GM04504 (cell line): ENCODE measurements around the gene IDUA.

Source experiments
- DNase-seq: peaks from one replicate; pipeline ENCODE4 v3.0.0-alpha.2; 2012; ENCODE audit warnings: low read depth

The IDUA gene

DNA sequence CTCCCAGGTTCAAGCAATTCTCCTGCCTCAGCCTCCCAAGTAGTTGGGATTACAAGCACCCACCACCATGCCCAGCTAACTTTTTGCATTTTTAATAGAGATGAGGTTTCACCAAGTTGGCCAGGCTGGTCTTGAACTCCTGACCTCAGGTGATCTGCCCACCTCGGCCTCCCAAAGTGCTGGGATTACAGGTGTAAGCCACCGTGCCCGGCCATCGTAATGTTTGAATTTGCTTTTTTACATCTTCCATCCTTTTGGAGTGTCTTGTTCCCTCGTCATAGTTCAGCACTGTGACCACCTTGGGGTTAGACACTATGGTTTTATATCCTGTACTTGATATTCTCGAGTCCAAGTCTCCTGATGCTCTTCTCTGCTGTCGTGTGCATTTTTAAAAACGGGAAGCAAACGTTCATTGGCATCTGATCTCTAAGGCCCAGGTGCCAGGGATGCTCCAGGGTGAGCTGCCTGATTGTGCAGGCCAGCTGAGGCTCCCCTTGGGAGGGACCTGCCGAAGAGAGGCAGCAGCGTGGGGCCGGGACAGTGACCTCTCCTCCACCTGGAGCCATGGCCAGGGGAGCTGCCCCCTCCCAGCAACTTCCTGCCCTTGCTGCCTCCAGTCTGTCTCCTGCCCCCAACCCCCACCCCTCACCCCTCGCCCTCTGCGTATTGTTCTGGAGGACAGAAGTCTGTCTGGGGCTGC, 30.2 kb upstream of the IDUA start:
- no peak for DNase-seq

DNA sequence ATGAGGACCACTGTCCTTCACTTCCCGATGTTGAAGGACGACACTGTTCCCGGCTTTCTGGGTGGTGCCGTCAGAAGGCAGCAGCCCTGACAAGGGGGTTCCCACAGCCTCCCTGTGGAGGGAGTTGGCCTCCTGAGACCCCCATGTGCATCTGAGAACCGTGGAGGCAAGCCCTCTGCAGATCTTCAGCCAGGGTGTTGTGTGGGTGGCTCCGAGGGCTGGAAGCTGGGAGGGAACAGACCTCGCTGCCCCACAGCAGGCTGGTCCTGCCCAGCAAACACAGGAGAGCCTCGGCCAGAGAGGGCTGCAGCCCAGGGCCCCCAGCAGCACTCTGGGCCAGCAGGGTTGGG, 29.6 kb upstream of the IDUA start:
- no peak for DNase-seq

DNA sequence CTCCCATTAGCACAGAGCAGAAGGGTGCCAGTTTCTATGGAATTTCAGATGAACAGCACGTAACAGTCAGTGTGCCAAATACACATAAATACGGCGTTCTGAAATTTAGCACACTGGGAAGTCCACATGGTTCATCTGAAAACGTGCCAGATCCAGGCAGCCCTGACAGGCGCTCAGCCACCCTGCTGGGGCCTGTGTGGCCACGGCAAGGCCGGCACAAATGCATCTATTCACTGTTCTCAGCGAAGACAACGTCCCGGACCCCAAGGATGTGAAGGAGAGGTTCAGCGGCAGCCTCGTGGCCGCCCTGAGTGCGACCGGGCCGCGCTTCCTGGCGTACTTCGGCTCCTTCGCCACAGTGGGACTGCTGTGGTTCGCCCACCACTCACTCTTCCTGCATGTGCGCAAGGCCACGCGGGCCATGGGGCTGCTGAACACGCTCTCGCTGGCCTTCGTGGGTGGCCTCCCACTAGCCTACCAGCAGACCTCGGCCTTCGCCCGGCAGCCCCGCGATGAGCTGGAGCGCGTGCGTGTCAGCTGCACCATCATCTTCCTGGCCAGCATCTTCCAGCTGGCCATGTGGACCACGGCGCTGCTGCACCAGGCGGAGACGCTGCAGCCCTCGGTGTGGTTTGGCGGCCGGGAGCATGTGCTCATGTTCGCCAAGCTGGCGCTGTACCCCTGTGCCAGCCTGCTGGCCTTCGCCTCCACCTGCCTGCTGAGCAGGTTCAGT, 29.1 kb upstream of the IDUA start:
- no peak for DNase-seq

DNA sequence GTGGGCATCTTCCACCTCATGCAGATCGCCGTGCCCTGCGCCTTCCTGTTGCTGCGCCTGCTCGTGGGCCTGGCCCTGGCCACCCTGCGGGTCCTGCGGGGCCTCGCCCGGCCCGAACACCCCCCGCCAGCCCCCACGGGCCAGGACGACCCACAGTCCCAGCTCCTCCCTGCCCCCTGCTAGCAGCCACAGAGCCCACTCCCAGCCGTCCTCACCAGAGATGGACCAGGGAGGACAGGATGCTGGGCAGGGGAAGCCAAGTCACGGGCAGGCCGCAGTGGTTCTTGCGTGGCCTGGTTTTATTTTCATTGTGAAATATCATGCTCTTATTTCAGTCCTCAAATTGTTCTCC, 28.6 kb upstream of the IDUA start:
- no peak for DNase-seq

DNA sequence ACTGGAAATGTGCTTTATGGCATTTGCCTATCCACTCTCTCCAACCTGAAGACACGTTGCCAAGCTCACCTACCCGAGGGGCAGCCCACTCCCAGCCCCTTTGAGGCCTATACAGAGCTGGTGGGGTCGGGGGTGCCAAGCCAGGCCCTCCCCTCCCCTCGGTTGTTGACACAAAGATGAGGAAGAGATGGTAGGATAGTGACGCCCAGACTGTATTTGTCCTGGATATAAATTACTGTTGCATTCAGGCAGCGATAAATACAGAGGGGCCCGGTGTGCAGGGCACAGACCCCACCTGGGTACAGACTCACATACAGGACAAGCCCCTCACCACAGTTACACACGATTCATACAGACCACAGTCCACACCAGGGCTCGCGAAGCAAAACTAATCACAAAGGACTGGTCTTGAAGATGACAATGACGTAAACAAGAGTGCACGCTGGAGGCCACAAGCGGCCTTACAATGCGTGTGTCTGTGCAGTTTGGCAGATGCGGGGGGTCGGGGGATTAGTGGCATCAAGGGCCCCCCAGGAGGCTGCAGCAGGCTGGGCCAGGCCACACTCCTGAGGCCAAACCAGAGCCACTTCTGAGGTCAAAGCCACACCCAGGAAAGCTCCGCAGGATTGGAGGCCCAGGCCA, 28.0 kb upstream of the IDUA start:
- no peak for DNase-seq

DNA sequence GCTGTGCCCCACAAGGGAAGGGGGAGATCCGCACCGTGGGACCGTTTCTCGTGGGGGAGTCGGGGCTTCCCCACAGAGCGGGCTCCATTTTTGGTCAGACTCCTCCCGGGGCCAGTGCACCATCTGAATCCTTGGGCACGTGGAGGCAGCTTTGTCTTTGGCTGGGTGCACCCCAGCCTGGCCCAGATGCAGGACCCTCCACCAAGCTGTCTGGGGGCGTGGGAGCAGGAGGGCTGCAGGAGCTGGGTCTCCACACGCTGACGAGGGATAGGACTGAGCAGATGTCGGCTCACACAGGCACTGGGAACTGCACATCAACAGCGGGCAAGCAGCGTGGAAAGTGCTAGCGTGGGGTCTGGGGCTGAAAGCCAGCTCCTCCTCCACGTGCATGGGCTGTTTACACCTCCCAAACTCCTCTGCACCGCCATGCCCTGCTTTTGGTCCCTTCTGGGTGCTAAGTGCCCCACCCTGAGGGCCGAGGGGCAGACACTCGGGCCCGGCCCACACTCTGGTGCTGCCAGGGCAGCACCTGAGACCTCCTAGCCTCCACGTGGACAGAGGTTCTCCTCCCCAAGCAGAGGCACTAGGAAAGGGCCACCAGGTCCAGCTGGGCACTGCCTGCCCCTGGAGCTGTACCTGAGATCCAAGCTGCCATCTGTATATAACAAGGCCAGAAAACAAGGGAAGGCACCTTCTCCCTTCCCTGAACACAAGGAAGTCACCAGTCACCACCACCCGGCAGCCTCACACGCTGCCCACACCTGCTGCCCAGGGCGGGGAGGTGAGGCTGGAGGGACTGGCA, 27.3 kb upstream of the IDUA start:
- no peak for DNase-seq

DNA sequence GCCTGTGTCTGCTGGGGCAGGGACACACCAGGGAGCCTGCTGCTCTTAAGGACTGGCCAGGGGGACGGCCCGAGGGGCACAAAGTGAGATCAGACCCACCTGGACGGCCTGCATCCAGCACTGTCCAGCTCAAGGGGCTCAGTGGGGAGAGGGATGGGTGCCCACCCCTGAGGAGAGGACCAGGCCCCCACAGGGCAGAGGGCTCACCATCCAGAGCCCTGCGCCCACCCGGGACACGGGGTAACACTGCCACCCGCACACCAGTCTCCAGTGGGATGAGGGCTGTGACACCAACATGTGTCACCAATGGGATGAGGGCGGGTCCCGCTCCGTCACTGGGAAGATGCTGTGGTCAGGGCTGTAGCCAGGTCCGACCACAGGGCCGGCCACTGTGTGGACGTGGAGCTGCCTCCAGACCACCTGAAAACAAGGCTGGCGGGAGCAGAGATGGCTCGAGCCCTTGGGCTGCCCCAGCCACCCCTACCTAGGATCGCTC, 26.7 kb upstream of the IDUA start:
- no peak for DNase-seq

DNA sequence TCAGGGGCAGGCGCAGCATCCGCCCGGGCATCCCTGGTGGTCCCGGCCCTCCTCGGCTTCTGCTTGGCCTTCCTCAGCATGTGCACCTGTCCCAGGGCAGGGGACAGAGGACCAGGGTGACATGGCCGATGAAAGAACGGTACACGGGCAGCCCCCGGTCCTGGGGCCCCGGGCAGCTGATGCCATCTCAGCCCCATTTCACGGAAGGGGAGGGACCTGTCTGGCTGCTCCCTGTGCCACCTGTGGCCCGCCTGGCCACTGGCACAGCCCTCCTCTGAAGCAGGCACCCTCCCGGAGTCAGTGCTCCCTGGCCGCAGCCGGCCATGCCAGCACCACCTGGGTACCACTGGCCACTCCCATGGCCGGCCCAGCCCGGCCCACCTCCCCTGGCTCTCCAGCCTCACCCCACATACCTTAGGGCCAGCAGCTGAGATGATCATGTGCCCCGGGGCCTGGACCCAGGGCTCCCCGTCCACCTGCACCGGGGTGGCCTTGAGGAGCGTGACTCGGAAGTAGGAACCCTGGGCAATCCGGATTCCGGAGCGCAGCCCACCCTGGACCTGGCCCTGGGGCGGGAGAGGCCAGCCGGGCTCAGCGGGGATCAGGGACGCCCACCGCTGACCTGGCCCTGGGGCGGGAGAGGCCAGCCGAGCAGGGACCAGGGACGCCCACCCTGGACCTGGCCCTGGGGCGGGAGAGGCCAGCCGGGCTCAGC, 26.1 kb upstream of the IDUA start:
- DNase-seq: no peak

DNA sequence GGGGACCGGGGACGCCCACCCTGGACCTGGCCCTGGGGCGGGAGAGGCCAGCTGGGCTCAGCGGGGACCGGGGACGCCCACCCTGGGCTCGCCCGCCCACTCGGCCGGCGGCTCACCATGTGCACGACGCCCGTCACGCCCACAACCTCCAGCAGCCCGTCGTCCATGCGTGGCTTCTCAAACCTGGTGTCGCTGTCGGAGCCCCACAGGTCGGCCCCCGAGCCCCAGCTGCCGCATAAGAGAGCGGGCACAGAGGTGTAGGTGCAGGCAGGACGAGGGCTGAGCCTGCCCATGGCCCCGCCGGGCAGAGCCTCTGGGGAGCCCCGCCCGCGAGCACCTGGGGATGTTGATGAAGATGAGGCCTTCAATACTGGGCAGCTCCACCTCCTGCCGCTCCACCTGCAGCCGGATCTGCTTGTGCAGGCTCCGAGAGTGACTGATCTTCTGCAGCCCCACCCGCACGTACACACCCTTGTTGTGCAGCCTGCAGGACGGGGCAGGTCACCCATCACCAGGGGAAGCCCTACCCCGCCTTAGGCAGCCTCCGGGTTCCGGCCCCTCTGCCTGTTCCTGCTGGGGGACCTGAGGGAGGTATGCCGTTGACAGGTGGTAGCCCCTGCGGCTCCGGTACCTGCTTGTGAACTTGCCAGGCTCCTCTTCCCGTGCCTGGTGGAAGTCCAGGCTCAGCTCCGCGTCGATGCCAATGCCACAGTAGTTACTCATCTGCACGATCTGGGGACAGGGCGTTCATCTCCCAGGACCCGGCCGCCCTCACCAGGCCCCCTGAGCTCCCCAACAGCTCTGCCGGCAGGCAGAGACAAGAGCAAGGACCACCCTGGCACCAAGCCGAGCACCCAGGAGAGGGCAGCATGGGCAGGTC, 25.3 kb upstream of the IDUA start:
- DNase-seq: no peak

DNA sequence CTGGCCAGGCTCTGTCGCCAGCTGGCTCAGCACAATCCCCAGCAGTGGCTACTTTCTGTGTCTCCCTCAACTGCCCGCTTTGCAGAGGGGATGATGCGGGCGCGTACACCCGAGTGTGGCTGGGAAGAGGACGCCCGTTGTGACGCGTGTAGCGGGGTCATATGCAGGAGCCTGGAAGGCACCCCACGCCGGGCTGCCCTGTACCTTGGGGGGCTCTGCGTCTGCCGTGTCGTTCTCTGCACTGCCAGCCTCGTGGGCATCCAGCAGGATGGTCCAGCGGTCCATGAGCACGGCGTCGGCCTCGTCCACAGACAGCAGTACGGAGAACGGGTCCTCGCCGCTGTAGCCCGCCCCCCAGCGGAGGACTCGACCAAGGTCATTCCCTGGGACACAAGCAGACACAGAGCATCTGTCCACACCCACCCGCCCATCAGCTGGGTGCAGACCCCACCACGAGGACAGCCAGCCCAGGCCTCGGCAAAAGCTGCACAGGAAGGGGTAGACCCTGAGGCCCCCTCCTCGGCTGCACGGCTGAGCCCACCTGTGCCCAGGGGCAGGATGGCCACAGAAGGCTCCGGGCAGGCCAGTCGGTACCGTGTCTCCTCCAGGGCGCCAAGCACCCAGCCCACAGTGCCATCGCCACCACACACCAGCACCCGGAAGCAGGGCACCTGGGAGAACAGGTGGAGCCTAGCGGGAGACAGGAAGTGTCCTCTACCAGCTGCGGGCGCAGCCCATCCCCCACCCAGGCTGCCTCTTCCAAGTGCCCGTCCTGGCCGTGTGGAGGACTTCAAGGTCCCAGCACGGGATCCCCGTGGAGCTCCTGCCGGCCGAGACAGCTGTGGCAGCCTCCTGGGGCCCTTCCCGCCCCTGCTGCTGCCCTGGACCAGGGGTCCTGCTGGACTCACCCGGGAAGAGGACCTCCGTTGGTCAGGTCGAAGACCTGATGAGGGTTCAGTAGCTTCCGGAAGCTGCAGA, 24.3 kb upstream of the IDUA start:
- DNase-seq: no peak

DNA sequence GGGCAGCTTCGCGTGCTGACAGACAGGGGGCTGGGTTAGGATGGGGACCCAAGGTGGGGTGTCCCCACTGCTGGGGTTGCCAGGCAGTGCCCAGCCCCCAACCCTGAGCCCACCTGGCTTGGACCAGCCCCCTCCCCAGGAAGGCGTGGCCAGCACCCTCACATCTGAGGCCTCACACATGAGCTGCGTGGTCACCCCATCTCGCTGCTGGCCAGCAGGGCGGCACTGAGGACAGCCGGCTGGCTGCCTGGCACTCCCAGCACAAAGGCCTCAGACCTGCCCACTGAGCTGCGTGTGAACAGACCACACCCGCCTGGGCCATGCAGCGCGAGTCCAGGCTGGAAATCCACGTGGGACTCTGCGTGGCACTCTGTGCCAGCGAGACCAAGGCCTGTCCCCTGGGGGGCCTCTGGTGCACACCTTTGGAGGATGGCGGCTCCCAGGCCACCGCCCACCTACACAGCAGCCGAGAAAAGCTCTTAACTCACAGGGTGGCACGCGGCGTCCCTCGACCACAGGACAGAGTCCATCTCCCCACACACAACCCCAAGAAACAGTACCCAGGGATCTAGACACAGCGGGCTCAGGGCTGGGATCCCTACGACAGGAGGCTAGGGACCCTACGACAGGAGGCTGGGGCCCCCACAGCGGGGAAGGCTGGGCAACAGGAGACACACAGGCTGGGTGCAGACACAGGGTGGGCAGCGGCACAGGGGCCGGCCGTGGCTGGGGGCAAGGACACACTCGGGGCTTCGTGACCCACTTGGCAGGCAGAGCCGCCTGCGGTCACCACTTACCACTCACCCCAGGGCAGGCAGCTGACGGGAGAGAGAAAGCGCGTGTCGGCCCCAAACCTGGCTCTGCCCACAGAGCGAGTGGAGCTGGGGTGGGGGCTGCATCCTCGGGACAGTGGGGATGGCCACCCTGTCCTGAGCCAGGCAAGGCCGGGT, 23.3 kb upstream of the IDUA start:
- DNase-seq: no peak

DNA sequence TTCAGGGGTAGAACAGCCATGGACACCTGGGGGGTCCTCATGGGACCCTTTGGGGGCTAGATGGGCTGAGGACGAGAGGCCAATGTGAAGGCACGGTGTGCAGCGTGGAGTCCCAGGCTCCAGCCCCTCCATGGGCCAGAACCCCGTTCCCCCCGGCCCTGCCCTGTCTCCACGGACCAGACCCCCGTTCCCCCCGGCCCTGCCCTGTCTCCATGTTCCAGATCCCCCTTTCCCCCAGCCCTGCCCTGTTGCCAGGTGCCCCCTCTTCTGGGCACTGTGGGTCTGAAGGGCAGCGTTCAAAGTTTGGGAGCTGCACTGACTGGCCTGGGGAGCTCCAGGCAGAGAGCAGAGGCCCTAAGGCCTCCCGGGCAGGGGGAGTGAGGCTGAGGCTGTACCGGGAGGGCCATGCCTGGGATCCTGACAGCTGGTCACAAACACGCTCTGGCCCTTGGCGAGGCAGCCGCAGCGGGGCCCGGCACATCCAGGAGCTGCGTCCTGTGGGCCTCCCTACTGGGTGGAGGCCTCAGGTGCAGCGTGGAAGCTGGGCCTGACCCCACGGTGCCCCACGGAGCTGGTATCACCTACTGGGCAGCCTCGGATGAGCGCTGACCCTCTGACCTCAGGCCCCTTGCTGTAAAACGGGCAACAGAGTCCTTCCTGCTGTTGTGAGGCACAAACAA, 22.4 kb upstream of the IDUA start:
- no peak for DNase-seq

DNA sequence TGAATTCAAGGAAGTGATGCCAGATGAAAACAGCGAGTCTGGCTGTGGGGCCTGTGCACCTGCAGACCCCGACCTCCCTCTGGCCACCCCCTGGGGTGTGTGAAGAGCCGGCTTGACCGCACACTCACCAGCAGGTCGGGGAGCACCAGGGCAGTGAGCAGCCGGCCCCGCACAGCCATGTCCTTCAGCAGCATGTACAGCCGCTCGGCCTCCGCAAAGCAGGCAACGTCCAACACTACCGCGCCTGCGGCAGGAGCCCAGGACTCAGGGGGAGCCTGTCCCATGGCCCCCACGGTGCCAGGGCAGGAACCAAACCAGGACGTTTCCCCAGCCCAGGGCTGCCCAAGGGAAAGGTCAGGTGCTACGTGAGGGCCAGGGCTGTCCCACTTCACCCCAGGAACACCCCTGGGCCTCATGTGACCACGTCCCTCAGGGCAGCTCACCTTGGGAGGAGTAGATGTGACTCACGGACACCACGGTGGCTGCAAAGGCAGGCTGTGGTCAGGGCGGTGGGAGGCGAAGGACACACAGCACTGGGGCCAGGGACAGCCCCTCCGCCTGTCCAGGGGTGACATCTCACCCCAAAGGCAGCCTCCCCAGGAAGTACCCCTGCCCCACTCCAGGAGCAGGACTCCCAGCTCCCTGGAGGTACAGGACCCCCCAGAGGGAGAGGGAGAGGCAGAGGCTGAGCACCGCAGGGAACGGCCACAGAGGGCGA, 21.6 kb upstream of the IDUA start:
- no peak for DNase-seq

DNA sequence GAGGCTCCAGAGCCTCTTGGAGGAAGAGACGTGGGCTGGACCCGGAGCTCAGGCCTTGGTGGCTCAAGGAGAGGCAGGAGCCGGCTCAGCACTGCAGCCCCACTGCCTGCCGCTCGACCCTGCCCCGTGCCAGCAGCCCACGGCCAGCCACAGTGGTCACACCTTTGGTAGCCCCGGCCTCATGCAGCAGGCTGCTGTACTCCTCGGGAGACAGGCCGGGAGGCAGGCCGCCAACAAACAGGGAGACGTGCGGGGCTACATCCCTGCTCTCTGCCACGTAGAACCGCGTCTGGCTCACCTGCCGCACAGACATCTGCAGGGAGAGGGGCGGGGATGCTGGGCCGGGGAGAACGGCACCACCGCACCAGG, 21.1 kb upstream of the IDUA start:
- no peak for DNase-seq

DNA sequence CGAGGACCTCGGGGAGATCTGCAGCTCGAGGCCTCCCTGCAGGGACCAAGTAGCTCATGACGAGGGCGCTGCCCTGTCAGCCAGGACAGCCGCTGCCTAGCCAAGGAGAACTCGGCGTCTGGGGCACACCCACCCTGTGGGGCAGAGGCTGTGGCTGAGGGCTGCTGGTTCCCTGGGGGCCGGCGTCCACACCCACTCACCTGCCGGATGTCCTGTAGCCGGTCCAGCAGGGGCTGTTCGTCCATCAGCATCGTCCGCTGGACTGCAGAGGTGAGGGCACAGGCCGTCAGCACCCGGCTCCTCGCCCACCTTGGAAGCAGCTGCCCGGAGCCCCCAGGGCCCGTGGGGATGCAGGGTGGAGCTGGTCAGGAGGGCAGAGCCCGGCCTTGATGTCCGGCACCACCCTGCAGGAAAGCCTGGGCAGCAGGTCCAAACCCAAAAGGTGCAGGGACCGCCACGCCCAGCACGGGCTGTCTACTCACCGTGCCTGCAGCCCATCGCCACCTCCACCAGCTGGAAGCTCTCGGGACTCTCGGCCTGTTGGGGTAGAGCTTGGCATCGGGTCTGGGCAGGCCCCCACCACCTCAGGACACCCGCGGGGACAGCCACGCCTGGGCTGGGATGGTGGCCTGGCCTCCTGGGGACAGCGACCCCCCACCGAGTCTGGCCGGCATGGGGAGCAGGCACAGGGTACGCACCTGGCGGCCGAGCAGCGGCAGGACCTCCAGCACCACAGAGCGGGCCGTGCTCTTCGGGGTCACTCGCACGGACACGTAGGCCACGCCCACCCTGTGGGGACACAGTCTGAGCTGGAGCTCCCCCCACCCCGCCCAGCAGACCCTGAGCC, 20.4 kb upstream of the IDUA start:
- no peak for DNase-seq
